Subcutaneous adipose tissue (tissue), 4 donors: ENCODE measurements around the gene TGFBR3L. TPM values are rescaled to one million over a fixed set of nuclear protein-coding genes. Genes with fewer than 3 reads are reported as not detected.

Experiments used
- total RNA-seq, 4 donors: library from RNA; depleted of rRNA; stranded (reverse); fragments of >200 nt; gene quantifications; one replicate each; pipeline ENCODE4 v1.1.0, GENCODE V29; 2016
- TF ChIP-seq, protein P1 (sequence below): fragments of 450-650 bp; IDR thresholded peaks from one replicate; pipeline ENCODE4 v1.5.1; 2016; ENCODE audit warnings: low read depth, mild to moderate bottlenecking, control low read depth, antibody characterized with exemption, moderate library complexity

Gene TGFBR3L
- total RNA-seq, 4 donors from 2014 or later, result not detected

DNA sequence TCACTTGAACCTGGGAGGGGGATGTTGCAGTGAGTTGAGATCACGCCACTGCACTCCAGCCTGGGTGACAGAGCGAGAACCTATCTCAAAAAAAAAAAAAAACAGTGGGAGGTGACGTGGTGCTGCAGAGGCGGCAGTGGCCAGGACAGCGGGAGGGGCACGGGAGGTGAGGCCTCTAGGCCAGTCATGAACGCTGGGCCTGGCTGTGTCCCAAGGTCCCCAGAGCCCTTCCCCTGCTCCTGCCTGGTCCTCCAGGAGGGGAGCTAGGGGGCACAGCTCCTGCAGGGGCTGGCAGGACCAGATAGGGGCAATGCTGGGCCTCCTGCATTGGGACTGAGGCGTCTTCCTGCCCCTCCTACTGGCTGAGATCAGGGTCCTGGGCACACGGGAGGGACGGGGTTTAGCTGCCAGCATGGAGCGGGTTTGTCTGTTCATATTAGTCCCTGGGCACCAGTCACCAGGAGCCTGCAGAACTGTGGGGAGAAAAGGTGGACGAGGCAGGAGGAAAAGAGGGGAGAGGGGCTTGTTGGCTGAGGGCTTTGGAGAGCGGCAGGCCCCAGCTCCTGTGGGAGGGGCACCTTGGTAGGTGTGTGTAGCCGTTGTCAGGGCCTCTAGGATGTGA lies 6.4 kb upstream of the TGFBR3L start:
- TF ChIP-seq, protein P1, sequence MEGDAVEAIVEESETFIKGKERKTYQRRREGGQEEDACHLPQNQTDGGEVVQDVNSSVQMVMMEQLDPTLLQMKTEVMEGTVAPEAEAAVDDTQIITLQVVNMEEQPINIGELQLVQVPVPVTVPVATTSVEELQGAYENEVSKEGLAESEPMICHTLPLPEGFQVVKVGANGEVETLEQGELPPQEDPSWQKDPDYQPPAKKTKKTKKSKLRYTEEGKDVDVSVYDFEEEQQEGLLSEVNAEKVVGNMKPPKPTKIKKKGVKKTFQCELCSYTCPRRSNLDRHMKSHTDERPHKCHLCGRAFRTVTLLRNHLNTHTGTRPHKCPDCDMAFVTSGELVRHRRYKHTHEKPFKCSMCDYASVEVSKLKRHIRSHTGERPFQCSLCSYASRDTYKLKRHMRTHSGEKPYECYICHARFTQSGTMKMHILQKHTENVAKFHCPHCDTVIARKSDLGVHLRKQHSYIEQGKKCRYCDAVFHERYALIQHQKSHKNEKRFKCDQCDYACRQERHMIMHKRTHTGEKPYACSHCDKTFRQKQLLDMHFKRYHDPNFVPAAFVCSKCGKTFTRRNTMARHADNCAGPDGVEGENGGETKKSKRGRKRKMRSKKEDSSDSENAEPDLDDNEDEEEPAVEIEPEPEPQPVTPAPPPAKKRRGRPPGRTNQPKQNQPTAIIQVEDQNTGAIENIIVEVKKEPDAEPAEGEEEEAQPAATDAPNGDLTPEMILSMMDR, result no peak

DNA sequence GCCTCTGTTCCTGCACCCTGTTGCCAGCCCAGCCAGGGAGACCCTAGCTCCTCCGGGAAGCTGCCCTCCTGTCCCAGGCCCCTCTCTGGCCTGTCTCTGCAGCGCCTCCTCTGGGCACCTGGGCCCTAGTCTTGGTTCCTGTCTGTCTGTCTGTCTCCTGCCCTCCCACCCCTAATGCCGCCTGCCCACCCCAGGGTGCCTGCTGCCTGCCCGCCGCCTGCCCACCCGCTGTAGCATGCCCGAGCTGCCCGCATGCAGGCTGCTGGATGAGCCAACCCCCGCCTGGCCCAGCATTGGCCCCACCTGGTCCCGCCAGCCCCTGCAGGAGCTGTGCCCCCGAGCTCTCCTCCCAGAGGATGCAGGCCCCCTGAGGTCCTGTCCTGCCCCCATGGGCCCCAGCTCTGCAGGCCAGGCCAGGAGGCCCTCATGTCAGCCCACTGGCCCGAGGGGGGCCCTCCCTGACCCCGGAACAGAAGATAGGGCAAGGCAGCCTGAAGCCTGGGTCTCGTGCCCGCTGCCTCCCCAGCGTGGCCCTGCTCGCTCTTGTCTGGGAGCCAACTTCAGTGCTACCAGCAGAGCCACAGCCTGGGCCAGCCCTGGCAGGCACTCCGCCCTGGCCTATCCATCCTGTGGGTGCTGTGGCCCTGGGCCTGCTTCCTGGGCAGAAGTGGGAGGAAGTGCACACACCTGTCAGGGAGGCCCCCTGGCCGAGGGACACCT lies 5.7 kb upstream of the TGFBR3L start:
- TF ChIP-seq, protein P1, result no peak

DNA sequence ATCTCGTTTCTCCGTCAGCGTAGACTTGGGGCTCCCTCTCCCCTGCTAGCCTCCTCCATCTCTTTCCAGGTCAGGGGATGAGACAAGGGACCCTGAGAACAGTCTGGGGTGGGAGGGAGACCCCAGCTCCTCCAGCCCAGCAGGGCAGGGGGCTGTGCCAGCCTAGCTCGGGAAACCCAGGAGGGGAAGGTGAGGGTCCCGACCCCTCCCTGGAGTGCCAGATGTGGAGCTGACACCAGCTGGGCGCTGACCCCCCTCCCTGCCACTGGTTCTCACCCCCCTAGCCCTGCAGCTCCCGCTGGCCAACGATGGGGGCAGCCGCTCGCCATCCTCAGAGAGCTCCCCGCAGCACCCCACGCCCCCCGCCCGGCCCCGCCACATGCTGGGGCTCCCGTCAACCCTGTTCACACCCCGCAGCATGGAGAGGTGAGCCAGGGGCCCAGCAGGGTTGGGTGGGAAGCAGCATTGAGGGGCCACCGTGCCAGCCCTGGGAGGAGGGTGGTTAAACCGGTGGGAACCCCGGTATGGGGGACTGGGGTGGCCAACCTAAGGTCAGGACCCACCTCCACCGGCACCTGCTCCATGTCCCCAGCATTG lies 5.1 kb upstream of the TGFBR3L start:
- TF ChIP-seq, protein P1, result no peak

DNA sequence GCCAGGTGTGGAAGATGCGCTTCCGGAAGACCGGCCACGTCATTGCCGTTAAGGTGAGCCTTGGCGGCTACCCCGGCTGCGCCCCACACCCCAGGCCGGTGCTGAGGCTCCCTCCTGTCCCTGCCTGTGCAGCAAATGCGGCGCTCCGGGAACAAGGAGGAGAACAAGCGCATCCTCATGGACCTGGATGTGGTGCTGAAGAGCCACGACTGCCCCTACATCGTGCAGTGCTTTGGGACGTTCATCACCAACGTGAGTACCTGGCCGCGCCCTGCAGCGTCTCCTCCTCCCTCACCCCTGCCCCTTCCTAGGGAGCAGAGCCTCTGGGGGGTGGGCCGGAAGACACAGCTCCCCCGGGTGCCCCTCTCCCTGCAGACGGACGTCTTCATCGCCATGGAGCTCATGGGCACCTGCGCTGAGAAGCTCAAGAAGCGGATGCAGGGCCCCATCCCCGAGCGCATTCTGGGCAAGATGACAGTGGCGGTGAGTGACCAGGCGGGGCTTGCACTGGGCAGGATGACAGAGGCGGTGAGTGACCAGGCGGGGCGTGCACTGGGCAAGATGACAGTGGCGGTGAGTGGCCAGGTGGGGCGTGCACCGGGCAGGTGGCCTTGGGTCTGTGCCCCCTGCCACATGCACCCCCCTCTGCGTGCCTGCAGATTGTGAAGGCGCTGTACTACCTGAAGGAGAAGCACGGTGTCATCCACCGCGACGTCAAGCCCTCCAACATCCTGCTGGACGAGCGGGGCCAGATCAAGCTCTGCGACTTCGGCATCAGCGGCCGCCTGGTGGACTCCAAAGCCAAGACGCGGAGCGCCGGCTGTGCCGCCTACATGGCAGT lies 4.1 kb upstream of the TGFBR3L start:
- TF ChIP-seq, protein P1, result no peak

DNA sequence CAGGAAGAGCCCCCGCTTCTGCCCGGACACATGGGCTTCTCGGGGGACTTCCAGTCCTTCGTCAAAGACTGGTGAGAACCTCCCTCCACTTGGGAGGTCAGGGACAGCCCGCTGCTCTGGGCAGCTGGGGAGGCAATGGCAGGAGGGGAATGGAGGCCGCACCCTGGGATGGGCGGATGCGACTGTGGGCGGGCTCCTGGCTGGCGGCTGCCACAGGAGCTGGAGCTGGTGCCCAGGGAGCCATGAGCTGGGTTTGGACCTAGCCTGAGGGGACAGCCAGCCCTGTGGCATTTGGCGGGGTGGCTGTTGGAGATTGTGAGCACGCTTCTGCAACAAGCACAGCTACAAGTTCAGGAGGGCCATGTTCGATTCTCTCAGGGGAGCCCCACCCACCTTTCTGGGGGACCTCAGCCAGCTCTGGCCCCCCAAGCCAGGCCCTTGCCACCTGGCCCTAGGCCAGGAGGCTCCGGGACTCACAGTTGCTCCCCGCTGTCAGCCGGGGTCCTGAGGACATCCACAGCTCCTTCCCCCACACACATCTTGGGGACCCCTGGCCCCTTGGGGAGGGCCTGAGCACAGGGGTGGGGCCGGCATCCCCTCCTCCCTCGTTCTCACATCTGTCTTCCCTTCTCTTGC lies 3.0 kb upstream of the TGFBR3L start:
- TF ChIP-seq, protein P1, result no peak

DNA sequence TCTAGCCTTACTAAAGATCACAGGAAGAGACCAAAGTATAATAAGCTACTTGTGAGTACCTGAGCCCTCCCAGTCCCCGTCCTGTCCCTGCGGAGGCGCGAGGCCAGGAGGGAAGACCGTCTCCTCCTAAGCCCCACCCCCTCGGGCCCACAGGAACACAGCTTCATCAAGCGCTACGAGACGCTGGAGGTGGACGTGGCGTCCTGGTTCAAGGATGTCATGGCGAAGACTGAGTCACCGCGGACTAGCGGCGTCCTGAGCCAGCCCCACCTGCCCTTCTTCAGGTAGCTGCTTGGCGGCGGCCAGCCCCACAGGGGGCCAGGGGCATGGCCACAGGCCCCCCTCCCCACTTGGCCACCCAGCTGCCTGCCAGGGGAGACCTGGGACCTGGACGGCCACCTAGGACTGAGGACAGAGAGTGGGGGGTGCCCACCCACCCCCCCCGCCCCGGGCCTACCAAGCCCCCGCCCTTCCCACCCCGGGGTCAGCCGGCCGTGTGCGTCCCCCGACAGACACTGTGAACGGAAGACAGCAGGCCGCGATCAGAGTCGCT lies 2.4 kb upstream of the TGFBR3L start:
- TF ChIP-seq, protein P1, result no peak
